Natural killer cell (primary cell): ENCODE results near the gene SCML1. TPM values are rescaled to one million over a fixed set of nuclear protein-coding genes. Genes with fewer than 3 reads are reported as not detected.
A peak's percentile ranks its signal among the peaks of the same experiment; 100 is the strongest.

Experiments used
- ATAC-seq, 3 donors: fragments of 150-1000 bp in 2 of 3; fragments of 200-7000 bp in 1 of 3; cut with Tn5 transposase; 1 replicate in 1 of 3; 2 replicates in 2 of 3; pipeline ENCODE4 v1.10.0; 2021; ENCODE audit warnings: mild to moderate bottlenecking in 2 of 3, moderate library complexity in 2 of 3
- DNase-seq, 2 donors: peaks; one replicate each; pipeline versions ENCODE4 v3.0.0 to v3.0.0-alpha.2; 2013 to 2021; ENCODE audit warnings: mixed read lengths in 1 of 2
- H3K27ac ChIP-seq: one replicate; pipeline ENCODE4 v1.5.1; 2013; ENCODE audit warnings: mild to moderate bottlenecking, low read length
- H3K27me3 ChIP-seq: one replicate; pipeline ENCODE4 v1.6.1; 2013; ENCODE audit warnings: low read length; ENCODE audit not compliant: control insufficient read depth, insufficient read depth
- H3K36me3 ChIP-seq: one replicate; pipeline ENCODE4 v1.6.1; 2013; ENCODE audit warnings: low read length; ENCODE audit not compliant: control insufficient read depth, insufficient read depth
- H3K4me1 ChIP-seq: one replicate; pipeline ENCODE4 v1.6.1; 2013; ENCODE audit warnings: low read length; ENCODE audit not compliant: control insufficient read depth, insufficient read depth
- H3K4me3 ChIP-seq: one replicate; pipeline ENCODE4 v1.5.1; 2013; ENCODE audit warnings: low read length
- H3K9me3 ChIP-seq: one replicate; pipeline ENCODE4 v1.6.1; 2013; ENCODE audit warnings: low read length; ENCODE audit not compliant: control insufficient read depth, insufficient read depth
- H3K27ac Mint-ChIP-seq, 2 donors: one replicate each; pipeline ENCODE4 v1.8.0; 2022; ENCODE audit warnings: mild to moderate bottlenecking in 2 of 2, mixed read lengths in 2 of 2, moderate library complexity in 1 of 2
- H3K27me3 Mint-ChIP-seq, 2 donors: one replicate each; pipeline ENCODE4 v1.8.0; 2022; ENCODE audit warnings: low read depth in 2 of 2, mixed read lengths in 2 of 2
- H3K36me3 Mint-ChIP-seq: one replicate; pipeline ENCODE4 v1.8.0; 2022; ENCODE audit warnings: mixed read lengths
- H3K4me1 Mint-ChIP-seq, 2 donors: one replicate each; pipeline ENCODE4 v1.8.0; 2022; ENCODE audit warnings: mixed read lengths in 2 of 2
- H3K4me3 Mint-ChIP-seq: one replicate; pipeline ENCODE4 v1.8.0; 2022; ENCODE audit warnings: mild to moderate bottlenecking, moderate library complexity, mixed read lengths
- H3K9me3 Mint-ChIP-seq, 2 donors: one replicate each; pipeline ENCODE4 v1.8.0; 2022; ENCODE audit warnings: mixed read lengths in 2 of 2
- WGBS: methylation state at CpG from one replicate; pipeline ENCODE4 v1.1.7; 2013; ENCODE audit warnings: missing lambda C conversion rate; ENCODE audit not compliant: insufficient coverage; 5-methylcytosine and 5-hydroxymethylcytosine counted together
- intact Hi-C: fragments of 100-400 bp; cut with micrococcal nuclease; formaldehyde crosslinking; loops from one replicate; pipeline ENCODE4 v1.14.2; 2022
- total RNA-seq, 4 donors: library from RNA; stranded (reverse); fragments of 120-200 nt in 1 of 4; gene quantifications; one replicate each; pipeline versions ENCODE4 v1.2.3 to v1.2.4, GENCODE V29; 2013 to 2022
- TF ChIP-seq, protein P1 (sequence below): fragments of 200-600 bp; IDR thresholded peaks from one replicate; pipeline ENCODE4 v1.8.0; 2022; ENCODE audit warnings: antibody characterized with exemption

SCML1 gene
- total RNA-seq, 3 donors from 2014 or later (not counting 1 experiment from before 2014, with no cell fraction given), result 4.5 to 6.9 (median 4.6) TPM

DNA sequence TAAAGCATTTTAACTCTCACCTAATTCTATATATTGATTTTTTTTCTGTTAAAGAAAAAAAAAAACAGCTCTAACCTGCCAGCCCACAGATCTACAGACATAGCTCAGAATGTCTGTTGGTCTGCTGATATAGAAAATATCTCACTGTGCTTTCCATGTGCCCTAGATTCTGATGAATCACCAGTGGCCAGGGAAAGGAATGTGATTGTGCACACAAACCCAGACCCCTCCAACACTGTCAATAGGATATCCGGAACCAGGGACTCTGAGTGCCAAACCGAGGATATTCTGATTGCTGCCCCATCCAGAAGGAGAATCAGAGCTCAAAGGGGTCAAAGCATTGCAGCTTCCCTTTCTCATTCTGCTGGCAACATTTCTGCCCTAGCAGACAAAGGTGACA, 12.1 kb upstream of the SCML1 start:
- TF ChIP-seq, protein P1, sequence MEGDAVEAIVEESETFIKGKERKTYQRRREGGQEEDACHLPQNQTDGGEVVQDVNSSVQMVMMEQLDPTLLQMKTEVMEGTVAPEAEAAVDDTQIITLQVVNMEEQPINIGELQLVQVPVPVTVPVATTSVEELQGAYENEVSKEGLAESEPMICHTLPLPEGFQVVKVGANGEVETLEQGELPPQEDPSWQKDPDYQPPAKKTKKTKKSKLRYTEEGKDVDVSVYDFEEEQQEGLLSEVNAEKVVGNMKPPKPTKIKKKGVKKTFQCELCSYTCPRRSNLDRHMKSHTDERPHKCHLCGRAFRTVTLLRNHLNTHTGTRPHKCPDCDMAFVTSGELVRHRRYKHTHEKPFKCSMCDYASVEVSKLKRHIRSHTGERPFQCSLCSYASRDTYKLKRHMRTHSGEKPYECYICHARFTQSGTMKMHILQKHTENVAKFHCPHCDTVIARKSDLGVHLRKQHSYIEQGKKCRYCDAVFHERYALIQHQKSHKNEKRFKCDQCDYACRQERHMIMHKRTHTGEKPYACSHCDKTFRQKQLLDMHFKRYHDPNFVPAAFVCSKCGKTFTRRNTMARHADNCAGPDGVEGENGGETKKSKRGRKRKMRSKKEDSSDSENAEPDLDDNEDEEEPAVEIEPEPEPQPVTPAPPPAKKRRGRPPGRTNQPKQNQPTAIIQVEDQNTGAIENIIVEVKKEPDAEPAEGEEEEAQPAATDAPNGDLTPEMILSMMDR, result no peak
- DNase-seq (no peak), ATAC-seq (no peak)
- Histone ChIP-seq H3K4me3 (no peak overlapping the region), H3K27ac (no peak overlapping the region), H3K27me3 (no peaks in the 10 kb centered on the region), H3K9me3 (no peaks in the 10 kb centered on the region), H3K36me3 (no peaks in the 10 kb centered on the region), H3K4me1 (no peaks in the 10 kb centered on the region)
- intact Hi-C loops, result no loop called here
- H3K9me3 Mint-ChIP-seq, result no peaks in the 10 kb centered on the region
- no peak overlapping the region for H3K4me3 Mint-ChIP-seq
- H3K4me1 Mint-ChIP-seq, result no peaks in the 10 kb centered on the region
- H3K27me3 Mint-ChIP-seq, result peaks cover 8 to 32% of the 10 kb centered on the region in 2 donors
- WGBS, result 84% methylated on average over 2 of the region's 2 CpGs
- H3K36me3 Mint-ChIP-seq, result no peaks in the 10 kb centered on the region
- H3K27ac Mint-ChIP-seq, result no peak overlapping the region

DNA sequence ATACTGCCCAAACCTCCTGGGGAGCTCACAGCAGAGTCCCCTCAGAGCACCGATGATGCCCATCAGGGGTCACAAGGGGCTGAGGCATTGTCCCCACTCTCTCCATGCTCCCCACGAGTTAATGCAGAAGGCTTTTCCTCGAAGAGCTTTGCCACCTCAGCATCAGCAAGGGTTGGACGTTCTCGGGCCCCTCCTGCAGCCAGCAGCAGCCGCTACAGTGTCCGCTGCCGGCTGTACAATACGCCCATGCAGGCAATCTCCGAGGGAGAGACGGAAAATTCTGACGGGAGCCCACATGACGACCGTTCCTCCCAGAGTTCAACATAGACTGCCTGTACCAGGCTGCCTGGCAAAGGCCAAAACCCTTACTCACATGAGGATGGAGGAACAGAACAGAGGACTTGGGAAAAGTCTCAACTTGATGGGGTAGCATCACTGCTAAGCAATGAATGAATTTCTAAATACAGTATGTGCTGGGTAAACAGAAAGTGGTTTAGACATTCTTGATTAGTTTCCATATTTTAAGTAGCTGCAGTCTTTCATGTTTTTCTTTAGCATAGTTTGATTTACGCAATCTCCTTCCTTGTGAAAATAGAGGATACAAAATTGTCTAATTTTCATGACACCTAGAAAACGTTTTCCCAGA, 5.0 kb upstream of the SCML1 start:
- H3K4me1 Mint-ChIP-seq, result no peaks in the 10 kb centered on the region
- Histone ChIP-seq H3K27me3 (no peaks in the 10 kb centered on the region), H3K27ac (no peak overlapping the region), H3K9me3 (no peaks in the 10 kb centered on the region), H3K4me3 (no peak overlapping the region), H3K4me1 (peaks cover 7% of the 10 kb centered on the region), H3K36me3 (no peaks in the 10 kb centered on the region)
- no peaks in the 10 kb centered on the region for H3K36me3 Mint-ChIP-seq
- ATAC-seq (no peak), DNase-seq (no peak)
- H3K4me3 Mint-ChIP-seq, result no peak overlapping the region
- peaks cover 14 to 59% of the 10 kb centered on the region in 2 donors for H3K27me3 Mint-ChIP-seq
- H3K27ac Mint-ChIP-seq, result no peak overlapping the region
- 90% methylated on average over 14 of the region's 16 CpGs for WGBS
- H3K9me3 Mint-ChIP-seq, result no peaks in the 10 kb centered on the region
- TF ChIP-seq, protein P1, result no peak
- intact Hi-C loops, result no loop called here

DNA sequence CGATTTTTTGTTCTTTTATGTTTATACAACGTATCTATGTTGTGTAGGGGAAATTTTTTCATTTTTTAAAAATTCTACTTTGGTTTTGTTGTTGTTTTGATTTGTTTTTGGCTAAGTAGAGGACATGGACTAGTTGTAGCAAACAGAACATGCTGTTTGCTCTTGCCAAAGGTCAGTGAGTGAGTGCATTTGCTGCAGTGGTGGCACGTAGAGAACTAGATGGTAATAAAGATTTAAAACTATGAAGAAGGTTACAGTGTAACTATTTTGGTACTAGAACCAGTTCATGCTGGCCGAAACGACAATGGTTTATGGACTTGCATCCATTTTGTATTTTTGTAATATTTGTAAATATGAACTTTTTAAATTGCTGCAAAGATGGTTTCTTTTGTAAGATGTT, 1.9 kb upstream of the SCML1 start:
- intact Hi-C loops, result no loop called here
- H3K27ac ChIP-seq, result no peak overlapping the region
- no peaks in the 10 kb centered on the region for H3K36me3 ChIP-seq
- H3K4me1 ChIP-seq, result peaks cover 24% of the 10 kb centered on the region
- Mint-ChIP-seq H3K4me1 (peaks cover 19 to 20% of the 10 kb centered on the region in 2 donors), H3K9me3 (no peaks in the 10 kb centered on the region), H3K36me3 (no peaks in the 10 kb centered on the region), H3K27ac (no peak overlapping the region), H3K27me3 (peaks cover 18 to 54% of the 10 kb centered on the region in 2 donors), H3K4me3 (peak overlapping the region; percentile 25)
- TF ChIP-seq, protein P1, result no peak
- no peaks in the 10 kb centered on the region for H3K27me3 ChIP-seq
- H3K9me3 ChIP-seq, result no peaks in the 10 kb centered on the region
- 97% methylated on average over 5 of the region's 5 CpGs for WGBS
- no peak overlapping the region for H3K4me3 ChIP-seq
- ATAC-seq (no peak), DNase-seq (no peak)

DNA sequence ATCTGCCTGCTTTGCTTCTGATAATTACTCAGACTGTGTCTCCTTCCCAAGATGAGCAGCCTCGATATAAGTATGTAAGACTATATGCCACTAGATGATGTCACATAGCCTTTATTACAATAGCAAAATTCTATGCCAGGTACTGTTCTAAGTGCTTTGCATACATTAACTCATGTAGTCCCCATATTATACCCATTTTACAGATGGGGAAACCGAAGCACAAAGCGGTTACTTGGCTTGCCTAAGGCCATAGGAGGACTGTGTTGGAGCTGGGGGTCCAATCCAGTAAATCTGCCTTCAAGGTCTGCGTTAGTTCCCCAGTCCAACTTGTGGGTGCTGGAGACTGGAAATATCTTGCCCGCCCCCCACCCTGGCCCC, 826 bp upstream of the SCML1 start:
- WGBS, result 39% methylated on average over 3 of the region's 5 CpGs
- H3K4me1 Mint-ChIP-seq, result peaks cover 19 to 20% of the 10 kb centered on the region in 2 donors
- Histone ChIP-seq H3K27ac (peak overlapping the region; percentile 57), H3K9me3 (no peaks in the 10 kb centered on the region), H3K4me1 (peaks cover 24% of the 10 kb centered on the region), H3K36me3 (no peaks in the 10 kb centered on the region), H3K4me3 (peak overlapping the region; percentile 51), H3K27me3 (no peaks in the 10 kb centered on the region)
- no peaks in the 10 kb centered on the region for H3K9me3 Mint-ChIP-seq
- ATAC-seq, result no peak
- peaks cover 20 to 50% of the 10 kb centered on the region in 2 donors for H3K27me3 Mint-ChIP-seq
- intact Hi-C loops, result no loop called here
- no peaks in the 10 kb centered on the region for H3K36me3 Mint-ChIP-seq
- DNase-seq, result no peak
- peak overlapping the region in 1 of 2 donors; percentile 78 for H3K27ac Mint-ChIP-seq
- peak overlapping the region; percentile 49 for H3K4me3 Mint-ChIP-seq
- TF ChIP-seq, protein P1, result no peak
